ENCODE data around the gene PLCB4.

The PLCB4 gene

DNA sequence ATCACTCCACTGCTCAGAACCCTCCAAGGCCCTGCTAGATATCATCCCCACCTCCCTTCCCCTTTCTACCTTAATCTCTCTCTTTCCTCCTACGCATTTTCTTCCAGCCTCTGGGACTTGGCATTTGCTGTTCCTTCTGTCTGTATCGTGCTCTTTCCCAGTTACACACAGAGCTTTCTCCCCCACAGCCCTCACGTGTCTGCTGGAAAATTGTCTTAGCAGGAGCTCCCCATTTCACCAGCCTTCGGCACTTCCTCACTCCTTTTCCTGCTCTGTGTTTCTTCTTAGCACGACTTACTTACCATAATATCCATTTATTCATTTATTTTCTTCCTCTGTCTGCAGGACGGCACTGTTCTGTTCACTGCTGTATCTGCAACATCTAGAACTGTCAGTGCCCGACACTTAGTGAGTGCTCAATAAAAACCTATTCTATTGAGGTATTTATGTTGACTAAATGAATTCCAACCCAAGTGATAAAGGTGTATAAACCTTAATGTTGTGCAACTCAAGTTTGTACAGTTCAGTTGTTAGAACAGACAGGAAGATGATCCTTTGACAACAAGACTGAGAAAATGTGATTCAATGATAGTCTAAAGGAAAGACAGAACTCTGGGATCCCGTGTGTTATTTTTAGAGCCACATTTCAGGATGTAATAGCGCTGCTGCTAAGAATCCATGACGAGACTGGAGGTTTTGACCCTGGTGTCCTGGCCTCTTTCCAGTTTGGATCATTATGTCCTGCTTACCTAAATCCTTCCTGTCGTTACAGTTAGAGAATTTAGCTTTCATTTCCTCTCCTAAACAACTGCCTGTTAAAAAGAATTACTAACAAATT, 275.4 kb downstream of the PLCB4 start:
- TF ChIP-seq POLR2A (IDR thresholded peaks at IDR 0.05; ENCODE audit: low read depth, low read length) (no peak), POLR2AphosphoS5 (IDR thresholded peaks at IDR 0.05; ENCODE audit: low read depth, low read length) (no peak), TAF1 (IDR thresholded peaks at IDR 0.05; ENCODE audit: borderline replicate concordance, low read depth, low read length) (no peak)
- no peak for DNase-seq (ENCODE audit: insufficient read length)
- FAIRE-seq = no peak

DNA sequence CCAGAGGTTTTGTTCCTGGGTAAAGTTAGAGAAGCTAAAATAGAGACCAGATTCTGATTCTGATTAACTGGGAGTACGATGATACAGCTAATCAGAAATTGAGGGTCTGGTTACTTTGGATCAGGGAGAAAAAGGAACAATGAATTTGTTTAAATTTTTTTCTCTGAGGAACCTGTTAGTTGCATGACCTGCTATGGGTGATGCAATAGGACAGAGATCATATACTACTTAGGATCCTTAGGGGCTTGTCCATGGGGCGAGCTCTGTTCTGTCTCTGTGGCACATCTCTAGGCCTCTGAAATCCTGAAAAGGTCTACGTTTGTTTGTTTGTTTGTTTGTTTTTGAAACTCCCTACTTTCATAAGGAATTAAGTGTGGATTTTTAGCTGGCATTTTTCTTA, 279.4 kb downstream of the PLCB4 start:
- DNase-seq (ENCODE audit: insufficient read length) = no peak
- TF ChIP-seq TAF1 (IDR thresholded peaks at IDR 0.05; ENCODE audit: borderline replicate concordance, low read depth, low read length) = no peak
- TF ChIP-seq POLR2A (IDR thresholded peaks at IDR 0.05; ENCODE audit: low read depth, low read length) = no peak
- no peak for TF ChIP-seq POLR2AphosphoS5 (IDR thresholded peaks at IDR 0.05; ENCODE audit: low read depth, low read length)
- no peak for FAIRE-seq

DNA sequence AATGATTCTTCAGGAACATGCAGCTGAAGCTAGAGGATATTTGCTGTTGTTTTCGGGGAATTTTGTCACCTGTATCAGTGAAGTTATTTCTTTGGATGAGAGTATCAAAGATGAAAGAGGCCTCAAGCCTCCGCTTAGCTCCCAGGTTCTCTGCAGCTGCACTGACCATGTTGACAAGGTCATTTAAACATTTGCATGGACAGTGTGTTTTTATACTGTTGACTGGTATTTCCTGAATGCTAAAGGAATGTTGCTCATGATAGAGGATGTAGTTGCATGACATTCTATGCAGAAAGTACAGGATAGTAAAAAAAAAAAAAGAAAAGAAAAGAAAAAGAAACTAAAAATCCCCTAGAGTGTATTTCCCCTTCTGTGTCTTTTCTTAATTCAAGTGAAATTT, 279.9 kb downstream of the PLCB4 start:
- TF ChIP-seq TAF1 (IDR thresholded peaks at IDR 0.05; ENCODE audit: borderline replicate concordance, low read depth, low read length) = no peak
- no peak for TF ChIP-seq POLR2A (IDR thresholded peaks at IDR 0.05; ENCODE audit: low read depth, low read length)
- no peak for TF ChIP-seq POLR2AphosphoS5 (IDR thresholded peaks at IDR 0.05; ENCODE audit: low read depth, low read length)
- no peak for FAIRE-seq
- no peak for DNase-seq (ENCODE audit: insufficient read length)

DNA sequence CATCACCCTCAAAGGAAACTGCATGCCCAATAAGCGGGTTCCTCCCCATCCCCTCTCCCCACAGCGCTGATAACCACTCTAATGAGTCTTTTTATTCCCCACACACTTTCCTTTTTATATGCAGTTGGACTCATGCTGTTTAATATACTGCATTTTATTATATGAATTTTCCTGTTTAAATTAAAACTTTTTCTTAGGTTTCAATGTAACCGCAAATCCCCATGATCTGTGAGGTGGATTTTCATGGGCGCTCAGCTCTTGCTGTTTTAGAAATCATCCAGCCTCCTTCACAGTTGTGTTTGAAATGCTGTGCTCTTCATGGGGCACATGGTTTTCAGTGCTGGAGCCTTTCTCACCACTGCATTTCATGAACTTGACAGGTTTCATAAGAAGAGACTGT, 280.4 kb downstream of the PLCB4 start:
- FAIRE-seq (no peak), DNase-seq (ENCODE audit: insufficient read length) (no peak)
- no peak for TF ChIP-seq POLR2A (IDR thresholded peaks at IDR 0.05; ENCODE audit: low read depth, low read length)
- no peak for TF ChIP-seq TAF1 (IDR thresholded peaks at IDR 0.05; ENCODE audit: borderline replicate concordance, low read depth, low read length)

DNA sequence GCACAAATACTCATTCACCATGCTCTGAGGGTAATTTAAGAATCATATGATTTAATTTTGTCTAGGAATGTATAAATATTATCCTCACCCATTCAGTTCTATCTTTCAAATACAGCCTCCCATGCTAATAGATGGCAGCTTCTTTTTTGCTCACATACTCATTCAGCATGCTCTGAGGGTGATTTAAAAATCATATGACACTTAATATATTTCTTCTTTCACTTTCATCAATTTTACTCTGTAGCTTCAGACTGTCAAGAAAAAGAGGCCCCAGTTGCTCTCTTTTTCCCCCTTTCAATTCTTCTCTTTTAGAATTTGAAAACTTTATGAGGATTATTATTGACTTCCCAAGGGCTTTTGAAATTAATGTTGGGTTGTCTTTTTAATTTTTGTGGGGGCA, 283.9 kb downstream of the PLCB4 start:
- no peak for FAIRE-seq
- no peak for TF ChIP-seq POLR2A (IDR thresholded peaks at IDR 0.05; ENCODE audit: low read depth, low read length)
- TF ChIP-seq POLR2AphosphoS5 (IDR thresholded peaks at IDR 0.05; ENCODE audit: low read depth, low read length) = no peak
- TF ChIP-seq TAF1 (IDR thresholded peaks at IDR 0.05; ENCODE audit: borderline replicate concordance, low read depth, low read length) = no peak
- DNase-seq (ENCODE audit: insufficient read length) = no peak

DNA sequence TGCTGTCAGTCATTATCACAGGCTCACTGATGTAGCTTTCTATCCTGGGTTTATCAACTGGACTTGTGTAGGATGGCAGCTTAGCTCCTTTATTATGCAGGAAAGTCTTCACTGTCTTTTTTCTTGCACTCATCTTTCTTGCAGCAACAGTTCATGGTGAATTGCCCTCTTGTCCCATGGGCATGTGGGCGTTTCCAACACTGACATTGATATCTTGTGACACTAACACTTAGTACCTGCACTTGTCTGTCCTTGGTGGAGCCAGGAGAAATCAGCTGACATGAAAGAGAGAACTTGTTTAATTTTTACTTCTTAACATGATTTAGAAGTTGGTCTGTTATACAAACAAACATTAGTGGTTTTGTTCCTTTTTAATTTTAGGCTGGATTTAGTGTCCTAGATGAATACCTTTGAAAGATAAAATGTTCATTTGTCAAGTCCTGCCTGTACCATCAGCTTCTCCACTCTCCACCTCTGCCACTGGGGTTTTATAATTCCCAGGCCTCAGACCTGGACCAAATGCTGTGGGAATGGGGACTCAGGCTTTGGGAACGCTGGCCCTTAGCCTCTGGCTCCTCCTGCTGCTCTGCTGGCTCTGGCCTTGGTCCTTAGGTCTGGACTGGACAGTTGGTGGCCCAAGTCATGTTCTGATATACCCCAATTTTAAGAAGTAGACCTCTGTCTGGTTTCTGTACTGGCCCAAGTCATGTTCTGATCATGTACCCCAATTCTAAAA, 284.5 kb downstream of the PLCB4 start:
- no peak for DNase-seq (ENCODE audit: insufficient read length)

DNA sequence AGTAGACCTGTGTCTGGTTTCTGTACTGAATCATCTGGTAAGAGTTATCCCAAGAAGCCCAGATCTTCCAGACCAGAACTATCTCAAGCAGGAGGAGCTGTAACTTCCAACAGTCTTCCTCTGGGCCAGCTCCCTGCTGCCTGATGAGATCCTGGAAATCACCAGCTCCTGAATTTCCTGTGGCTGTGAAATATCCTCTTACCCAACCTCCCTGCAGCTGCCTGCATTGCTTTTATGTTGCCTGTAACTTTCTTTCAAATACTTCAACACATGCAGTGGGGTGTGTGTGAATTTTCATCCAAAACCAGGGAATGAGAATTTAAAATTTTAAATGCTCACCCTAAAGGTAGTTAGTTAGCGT, 285.0 kb downstream of the PLCB4 start:
- DNase-seq (ENCODE audit: insufficient read length) (no peak), FAIRE-seq (no peak)
- no peak for TF ChIP-seq POLR2A (IDR thresholded peaks at IDR 0.05; ENCODE audit: low read depth, low read length)
- no peak for TF ChIP-seq TAF1 (IDR thresholded peaks at IDR 0.05; ENCODE audit: borderline replicate concordance, low read depth, low read length)

More for the DNA sequence above, 284.5 kb downstream of the PLCB4 start:
- no peak for FAIRE-seq
- TF ChIP-seq POLR2AphosphoS5 (IDR thresholded peaks at IDR 0.05; ENCODE audit: low read depth, low read length) = no peak
- TF ChIP-seq TAF1 (IDR thresholded peaks at IDR 0.05; ENCODE audit: borderline replicate concordance, low read depth, low read length) = no peak
- no peak for TF ChIP-seq POLR2A (IDR thresholded peaks at IDR 0.05; ENCODE audit: low read depth, low read length)

DNA sequence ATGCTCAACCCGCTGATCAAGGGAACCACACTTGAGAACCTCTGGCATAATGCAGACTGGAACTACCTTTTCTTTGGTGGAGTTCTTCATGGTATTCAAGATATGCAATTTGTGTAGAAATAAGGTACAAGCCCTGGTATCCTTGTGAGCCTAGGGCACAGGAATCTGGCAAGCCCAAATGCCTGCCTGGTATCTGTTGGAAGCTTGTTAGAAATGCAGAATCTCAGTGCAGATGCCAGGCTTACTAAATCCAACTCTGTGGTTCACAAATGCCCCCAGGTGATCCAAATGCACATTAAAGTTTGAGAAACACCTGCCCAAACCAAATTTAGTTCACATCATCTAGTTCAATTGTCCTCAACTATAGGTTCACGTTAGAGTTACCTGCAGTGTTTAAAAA, 285.7 kb downstream of the PLCB4 start:
- FAIRE-seq (no peak), DNase-seq (ENCODE audit: insufficient read length) (no peak)
- TF ChIP-seq TAF1 (IDR thresholded peaks at IDR 0.05; ENCODE audit: borderline replicate concordance, low read depth, low read length) = no peak
- TF ChIP-seq POLR2AphosphoS5 (IDR thresholded peaks at IDR 0.05; ENCODE audit: low read depth, low read length) = no peak
- no peak for TF ChIP-seq POLR2A (IDR thresholded peaks at IDR 0.05; ENCODE audit: low read depth, low read length)

DNA sequence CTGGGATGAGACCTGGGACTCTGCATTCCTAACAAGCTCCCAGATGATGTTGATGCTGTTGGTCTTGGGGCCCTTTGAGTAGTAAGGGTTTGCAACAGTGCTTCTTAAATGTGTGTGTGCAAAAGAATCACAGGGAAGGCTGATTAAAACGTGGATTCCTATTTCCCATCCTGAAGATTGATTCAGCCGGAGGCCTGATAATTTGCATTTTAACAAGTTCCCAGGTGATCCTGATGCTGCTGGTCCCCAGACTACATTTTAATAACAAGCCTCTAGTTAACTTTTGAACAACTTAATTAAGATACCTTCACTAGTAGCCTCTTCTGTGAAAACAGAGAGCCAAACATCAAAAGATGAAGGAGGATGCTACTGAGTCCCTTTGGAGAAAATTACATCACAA, 289.1 kb downstream of the PLCB4 start:
- FAIRE-seq (no peak), DNase-seq (ENCODE audit: insufficient read length) (no peak)
- no peak for TF ChIP-seq POLR2AphosphoS5 (IDR thresholded peaks at IDR 0.05; ENCODE audit: low read depth, low read length)
- no peak for TF ChIP-seq TAF1 (IDR thresholded peaks at IDR 0.05; ENCODE audit: borderline replicate concordance, low read depth, low read length)
- TF ChIP-seq POLR2A (IDR thresholded peaks at IDR 0.05; ENCODE audit: low read depth, low read length) = no peak

DNA sequence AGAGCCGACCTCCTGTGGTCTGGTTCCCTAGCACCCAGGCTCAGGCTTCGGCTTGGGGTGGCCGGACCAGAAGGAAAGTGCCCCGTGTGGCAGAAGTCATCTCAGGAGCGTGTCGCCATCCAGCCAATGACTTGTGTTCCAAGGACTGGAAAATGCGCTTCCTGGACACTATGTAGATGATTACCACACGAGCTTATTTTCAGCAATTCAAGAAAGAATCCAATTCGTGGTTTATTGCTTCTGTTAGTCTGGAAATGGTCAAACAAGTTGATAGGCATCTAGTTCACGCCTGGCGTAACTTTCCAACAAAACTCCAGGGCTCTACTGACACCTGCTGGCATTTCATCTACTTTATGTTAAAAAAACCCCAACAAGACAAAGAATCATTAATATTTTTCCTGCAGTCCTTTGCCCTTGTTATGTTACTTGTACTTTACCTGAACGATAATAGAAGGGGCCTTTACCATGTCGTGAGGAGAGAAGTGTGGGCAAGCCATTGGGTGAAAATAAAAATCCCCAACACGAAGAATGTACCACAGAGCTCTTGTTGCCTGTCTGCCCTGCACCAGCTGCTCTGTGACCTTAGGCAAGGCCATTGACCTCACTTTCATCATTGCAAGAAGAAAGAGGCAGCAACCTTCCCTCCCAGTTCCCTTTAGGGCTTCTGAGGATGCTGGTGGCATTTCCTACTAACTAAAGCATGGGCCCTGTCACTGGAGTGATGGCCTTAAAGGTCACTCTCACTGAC, 290.8 kb downstream of the PLCB4 start:
- no peak for DNase-seq (ENCODE audit: insufficient read length)
- TF ChIP-seq POLR2A (IDR thresholded peaks at IDR 0.05; ENCODE audit: low read depth, low read length) = no peak
- no peak for TF ChIP-seq POLR2AphosphoS5 (IDR thresholded peaks at IDR 0.05; ENCODE audit: low read depth, low read length)
- no peak for TF ChIP-seq TAF1 (IDR thresholded peaks at IDR 0.05; ENCODE audit: borderline replicate concordance, low read depth, low read length)
- no peak for FAIRE-seq

DNA sequence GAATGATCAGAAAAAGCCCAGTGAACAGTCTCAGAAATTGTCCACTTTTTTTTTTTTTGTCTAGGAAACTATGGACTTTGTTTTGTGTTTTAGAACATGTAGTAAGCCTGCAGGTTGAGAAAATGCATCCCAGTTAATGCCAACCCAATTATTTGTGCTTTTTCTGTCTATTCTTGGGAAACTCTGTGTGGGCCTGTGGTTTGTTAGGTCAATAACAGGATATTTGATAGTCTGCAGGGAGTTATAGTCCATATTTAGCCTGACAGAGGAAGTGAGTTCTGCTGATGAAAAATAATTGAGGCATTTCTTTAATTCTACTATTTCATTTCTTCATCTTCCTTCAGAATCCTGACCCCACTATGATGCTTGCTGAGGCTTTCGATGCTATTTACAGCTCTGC, 291.5 kb downstream of the PLCB4 start:
- DNase-seq (ENCODE audit: insufficient read length) (no peak), FAIRE-seq (no peak)
- TF ChIP-seq POLR2AphosphoS5 (IDR thresholded peaks at IDR 0.05; ENCODE audit: low read depth, low read length) (no peak), POLR2A (IDR thresholded peaks at IDR 0.05; ENCODE audit: low read depth, low read length) (no peak), TAF1 (IDR thresholded peaks at IDR 0.05; ENCODE audit: borderline replicate concordance, low read depth, low read length) (no peak)
